Measurements from ENCODE around the gene GRB2.

- TF ChIP-seq ZNF317 (CRISPR knock-in tag; IDR thresholded peaks at IDR 0.05; ENCODE audit: borderline replicate concordance, low read depth) = no peak
- TF ChIP-seq ZNF263 (CRISPR knock-in tag; IDR thresholded peaks at IDR 0.05; ENCODE audit: low read depth) = no peak
- TF ChIP-seq SOX15 (CRISPR knock-in tag; IDR thresholded peaks at IDR 0.05) = no peak
- TF ChIP-seq, protein P1, sequence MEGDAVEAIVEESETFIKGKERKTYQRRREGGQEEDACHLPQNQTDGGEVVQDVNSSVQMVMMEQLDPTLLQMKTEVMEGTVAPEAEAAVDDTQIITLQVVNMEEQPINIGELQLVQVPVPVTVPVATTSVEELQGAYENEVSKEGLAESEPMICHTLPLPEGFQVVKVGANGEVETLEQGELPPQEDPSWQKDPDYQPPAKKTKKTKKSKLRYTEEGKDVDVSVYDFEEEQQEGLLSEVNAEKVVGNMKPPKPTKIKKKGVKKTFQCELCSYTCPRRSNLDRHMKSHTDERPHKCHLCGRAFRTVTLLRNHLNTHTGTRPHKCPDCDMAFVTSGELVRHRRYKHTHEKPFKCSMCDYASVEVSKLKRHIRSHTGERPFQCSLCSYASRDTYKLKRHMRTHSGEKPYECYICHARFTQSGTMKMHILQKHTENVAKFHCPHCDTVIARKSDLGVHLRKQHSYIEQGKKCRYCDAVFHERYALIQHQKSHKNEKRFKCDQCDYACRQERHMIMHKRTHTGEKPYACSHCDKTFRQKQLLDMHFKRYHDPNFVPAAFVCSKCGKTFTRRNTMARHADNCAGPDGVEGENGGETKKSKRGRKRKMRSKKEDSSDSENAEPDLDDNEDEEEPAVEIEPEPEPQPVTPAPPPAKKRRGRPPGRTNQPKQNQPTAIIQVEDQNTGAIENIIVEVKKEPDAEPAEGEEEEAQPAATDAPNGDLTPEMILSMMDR (IDR thresholded peaks at IDR 0.05) = no peak
- no peak for TF ChIP-seq FOXP1 (CRISPR knock-in tag; IDR thresholded peaks at IDR 0.05; ENCODE audit: borderline replicate concordance)
Measured at GRCh38 chr17:75447951-75448856, 42.7 kb upstream of the GRB2 start.
